HEK293T (cell line): ENCODE measurements around the gene ZC3H6.

Experiments
- ARNT ChIP-seq: fragments of 450-650 bp; IDR thresholded peaks from 2 replicates; pipeline ENCODE4 v1.6.1; 2017; ENCODE audit warnings: mild to moderate bottlenecking
- BHLHE40 ChIP-seq: fragments of 450-650 bp; IDR thresholded peaks from 2 replicates; pipeline ENCODE4 v1.6.1; 2016; ENCODE audit warnings: mild to moderate bottlenecking, moderate library complexity, borderline replicate concordance
- CTBP1 ChIP-seq: fragments of 450-650 bp; IDR thresholded peaks from 2 replicates; pipeline ENCODE4 v1.6.1; 2016; ENCODE audit warnings: borderline replicate concordance
- ELF4 ChIP-seq: fragments of 450-650 bp; IDR thresholded peaks from 2 replicates; pipeline ENCODE4 v1.6.1; 2017; ENCODE audit warnings: antibody characterized with exemption
- FOXA1 ChIP-seq: fragments of 450-650 bp; IDR thresholded peaks from 2 replicates; pipeline ENCODE4 v1.6.1; 2016; ENCODE audit warnings: mild to moderate bottlenecking
- FOXK2 ChIP-seq: fragments of 450-650 bp; IDR thresholded peaks from 2 replicates; pipeline ENCODE4 v1.6.1; 2016; ENCODE audit warnings: mild to moderate bottlenecking
- FOXM1 ChIP-seq: fragments of 450-650 bp; IDR thresholded peaks from 2 replicates; pipeline ENCODE4 v1.6.1; 2017; ENCODE audit warnings: mild to moderate bottlenecking, borderline replicate concordance
- LEF1 ChIP-seq: fragments of 450-650 bp; IDR thresholded peaks from 2 replicates; pipeline ENCODE4 v1.6.1; 2017; ENCODE audit warnings: mild to moderate bottlenecking, borderline replicate concordance
- NFRKB ChIP-seq: fragments of 450-650 bp; IDR thresholded peaks from 2 replicates; pipeline ENCODE4 v1.6.1; 2016; ENCODE audit warnings: mild to moderate bottlenecking, moderate library complexity
- PKNOX1 ChIP-seq: fragments of 450-650 bp; IDR thresholded peaks from 2 replicates; pipeline ENCODE4 v1.6.1; 2016
- SP1 ChIP-seq: fragments of 450-650 bp; IDR thresholded peaks from 2 replicates; pipeline ENCODE4 v1.6.1; 2017
- SUZ12 ChIP-seq: fragments of 450-650 bp; IDR thresholded peaks from 2 replicates; pipeline ENCODE4 v1.6.1; 2016; ENCODE audit warnings: mild to moderate bottlenecking
- TARDBP ChIP-seq: fragments of 450-650 bp; IDR thresholded peaks from 2 replicates; pipeline ENCODE4 v1.6.1; 2016
- ZNF384 ChIP-seq: fragments of 450-650 bp; IDR thresholded peaks from 2 replicates; pipeline ENCODE4 v1.6.1; 2016

- no peak for TF ChIP-seq FOXK2
- no peak for TF ChIP-seq ELF4
- TF ChIP-seq PKNOX1, result no peak
- no peak for TF ChIP-seq LEF1
- TF ChIP-seq FOXA1, result no peak
- no peak for TF ChIP-seq SP1
- TF ChIP-seq ZNF384, result no peak
- no peak for TF ChIP-seq FOXM1
- TF ChIP-seq TARDBP, result no peak
- no peak for TF ChIP-seq NFRKB
- no peak for TF ChIP-seq CTBP1
- no peak for TF ChIP-seq SUZ12
- no peak for TF ChIP-seq BHLHE40
- TF ChIP-seq ARNT, result no peak
Observed at GRCh38 chr2:112318515-112318914, 43.1 kb downstream of the ZC3H6 start.
